H1 (cell line): ENCODE results near the gene YY1AP1. TPM values are rescaled to one million over a fixed set of nuclear protein-coding genes. Genes with fewer than 3 reads are reported as not detected.

Experiments
- CTCF ChIA-PET: fragments of 300-600 bp; sonication (Branson Sonifier 250); formaldehyde crosslinking; loops from one replicate; lab custom pipeline; 2021; ENCODE audit not compliant: partially characterized antibody; lab: Charles Lee
- POLR2A ChIA-PET: fragments of 300-600 bp; sonication (Branson Sonifier 250); formaldehyde crosslinking; loops from one replicate; lab custom pipeline; 2021; ENCODE audit warnings: inconsistent platforms; ENCODE audit not compliant: partially characterized antibody; lab: Charles Lee
- DNase-seq, 2 experiments: peaks; one replicate each; pipeline versions ENCODE4 v3.0.0 to v3.0.0-alpha.2; 2010 to 2022; ENCODE audit warnings: low spot score in 2 of 2, low read depth in 1 of 2, mixed read lengths in 1 of 2
- FAIRE-seq: peaks from 2 replicates; lab custom pipeline; 2011; peaks lifted over from hg19 to GRCh38; lab: Jason Lieb, UNC
- H2AFZ ChIP-seq: 2 replicates; pipeline ENCODE4 v1.8.1; 2012; ENCODE audit warnings: low read length, inconsistent platforms
- H2AK5ac ChIP-seq: 2 replicates; pipeline ENCODE4 v1.6.1; 2013; ENCODE audit warnings: low read depth, low read length
- H2BK120ac ChIP-seq: replicated peaks from 2 replicates; pipeline ENCODE3; 2013; ENCODE audit warnings: low read depth, low read length, inconsistent platforms
- H2BK12ac ChIP-seq: 2 replicates; pipeline ENCODE4 v1.6.1; 2013; ENCODE audit warnings: low read depth, low read length
- H2BK15ac ChIP-seq: 2 replicates; pipeline ENCODE4 v1.6.1; 2013; ENCODE audit warnings: low read length
- H2BK20ac ChIP-seq: 2 replicates; pipeline ENCODE4 v1.6.1; 2013; ENCODE audit warnings: low read length
- H2BK5ac ChIP-seq: 2 replicates; pipeline ENCODE4 v1.6.1; 2013; ENCODE audit warnings: low read depth, low read length
- H3K14ac ChIP-seq: 2 replicates; pipeline ENCODE4 v1.6.1; 2013; ENCODE audit warnings: inconsistent platforms; ENCODE audit not compliant: insufficient read length
- H3K18ac ChIP-seq: 2 replicates; pipeline ENCODE4 v1.6.1; 2013; ENCODE audit warnings: low read length; ENCODE audit errors: extremely low read depth
- H3K23ac ChIP-seq: 2 replicates; pipeline ENCODE4 v1.6.1; 2013; ENCODE audit warnings: inconsistent platforms; ENCODE audit not compliant: insufficient read length
- H3K23me2 ChIP-seq: 2 replicates; pipeline ENCODE4 v1.6.1; 2013; ENCODE audit warnings: low read depth, low read length
- H3K27ac ChIP-seq: 2 replicates; pipeline ENCODE4 v1.6.1; 2011; ENCODE audit warnings: low read depth, low read length, inconsistent platforms
- H3K27me3 ChIP-seq, 4 experiments: replicated peaks in 1 of 4; 1 replicate in 1 of 4; 2 replicates in 3 of 4; pipeline versions ENCODE4 v1.6.1 to v1.8.1; 2011 to 2013; ENCODE audit warnings: low read length in 3 of 4, mild to moderate bottlenecking in 3 of 4, inconsistent platforms in 2 of 4, mixed read lengths in 2 of 4, moderate library complexity in 1 of 4; ENCODE audit not compliant: control insufficient read depth in 3 of 4, insufficient read depth in 3 of 4; ENCODE audit errors: extremely low read depth in 1 of 4
- H3K36me3 ChIP-seq, 4 experiments: 2 replicates each; pipeline versions ENCODE4 v1.6.1 to v1.8.1; 2011 to 2013; ENCODE audit warnings: mild to moderate bottlenecking in 4 of 4, low read length in 3 of 4, moderate library complexity in 2 of 4, control low read depth in 1 of 4, inconsistent platforms in 1 of 4; ENCODE audit not compliant: insufficient read depth in 4 of 4, control insufficient read depth in 2 of 4
- H3K4ac ChIP-seq: replicated peaks from 2 replicates; pipeline ENCODE3; 2013; ENCODE audit warnings: low read length, low read depth, mixed read lengths, inconsistent platforms; ENCODE audit not compliant: insufficient read length
- H3K4me1 ChIP-seq, 4 experiments: replicated peaks in 1 of 4; 1 replicate in 1 of 4; 2 replicates in 3 of 4; pipeline versions ENCODE4 v1.6.1 to v1.8.1; 2011 to 2013; ENCODE audit warnings: low read length in 3 of 4, inconsistent platforms in 2 of 4, mixed read lengths in 1 of 4; ENCODE audit not compliant: insufficient read depth in 4 of 4, control insufficient read depth in 3 of 4
- H3K4me2 ChIP-seq, 2 experiments: 2 replicates each; pipeline versions ENCODE4 v1.6.1 to v1.8.1; 2011 to 2013; ENCODE audit warnings: low read depth in 2 of 2, low read length in 2 of 2, control low read depth in 1 of 2, inconsistent platforms in 1 of 2, mild to moderate bottlenecking in 1 of 2; ENCODE audit not compliant: insufficient read depth in 1 of 2
- H3K4me3 ChIP-seq, 4 experiments: fragments of 200-600, 300-600 bp in 1 of 4; sonication (generic), shearing (Covaris generic), sonication (Bioruptor Twin) in 1 of 4; 2 replicates each; pipeline versions ENCODE4 v1.5.1 to v1.8.1; 2011 to 2016; ENCODE audit warnings: low read length in 4 of 4, low read depth in 3 of 4, control low read depth in 2 of 4, inconsistent platforms in 2 of 4, mild to moderate bottlenecking in 2 of 4, mixed read lengths in 1 of 4, moderate library complexity in 1 of 4; ENCODE audit not compliant: insufficient read depth in 2 of 4; ENCODE audit errors: extremely low read depth in 1 of 4
- H3K56ac ChIP-seq: replicated peaks from 2 replicates; pipeline ENCODE3; 2013; ENCODE audit warnings: low read depth, mild to moderate bottlenecking, mixed read lengths, low read length, inconsistent platforms; ENCODE audit not compliant: insufficient read length
- H3K79me1 ChIP-seq: 2 replicates; pipeline ENCODE4 v1.6.1; 2013; ENCODE audit warnings: low read depth, low read length, control low read depth
- H3K79me2 ChIP-seq, 2 experiments: 2 replicates each; pipeline versions ENCODE4 v1.6.1 to v1.8.1; 2012 to 2013; ENCODE audit warnings: low read length in 2 of 2, mild to moderate bottlenecking in 2 of 2, inconsistent platforms in 1 of 2; ENCODE audit not compliant: insufficient read depth in 2 of 2, control insufficient read depth in 1 of 2
- H3K9ac ChIP-seq, 4 experiments: replicated peaks in 1 of 4; 1 replicate in 1 of 4; 2 replicates in 3 of 4; pipeline versions ENCODE4 v1.6.1 to v1.8.1; 2011 to 2013; ENCODE audit warnings: low read depth in 3 of 4, low read length in 3 of 4, control low read depth in 2 of 4, mild to moderate bottlenecking in 2 of 4, moderate library complexity in 2 of 4, inconsistent platforms in 1 of 4; ENCODE audit errors: extremely low read depth in 1 of 4
- H3K9me3 ChIP-seq, 2 experiments: 2 replicates each; pipeline versions ENCODE4 v1.6.1 to v1.8.1; 2012 to 2013; ENCODE audit warnings: mild to moderate bottlenecking in 2 of 2, moderate library complexity in 2 of 2, control low read depth in 1 of 2, inconsistent platforms in 1 of 2, low read depth in 1 of 2, low read length in 1 of 2, mixed read lengths in 1 of 2; ENCODE audit not compliant: insufficient read depth in 2 of 2
- H4K20me1 ChIP-seq, 2 experiments: replicated peaks in 1 of 2; 2 replicates each; pipeline versions ENCODE3 to v1.8.1; 2011 to 2013; ENCODE audit warnings: inconsistent platforms in 2 of 2, low read length in 2 of 2, mild to moderate bottlenecking in 1 of 2; ENCODE audit not compliant: insufficient read depth in 2 of 2, control insufficient read depth in 1 of 2
- H4K5ac ChIP-seq: 2 replicates; pipeline ENCODE4 v1.6.1; 2013; ENCODE audit warnings: low read length, low read depth, mixed read lengths, inconsistent platforms; ENCODE audit not compliant: insufficient read length
- H4K8ac ChIP-seq: 2 replicates; pipeline ENCODE4 v1.8.0; 2013; ENCODE audit warnings: mild to moderate bottlenecking, moderate library complexity, low read length, inconsistent platforms; ENCODE audit not compliant: insufficient read depth; ENCODE audit errors: extremely low read depth
- H4K91ac ChIP-seq: replicated peaks from 2 replicates; pipeline ENCODE3; 2013; ENCODE audit warnings: low read length, mixed read lengths, inconsistent platforms; ENCODE audit not compliant: insufficient read length
- GABPA ChIP-seq: IDR thresholded peaks from 2 replicates; pipeline ENCODE4 v1.6.1; 2011; ENCODE audit warnings: mild to moderate bottlenecking, low read length, moderate library complexity, borderline replicate concordance; ENCODE audit not compliant: insufficient read depth
- HDAC2 ChIP-seq, 2 experiments: fragments of 300-600 bp in 1 of 2; sonication (generic) in 1 of 2; IDR thresholded peaks; 2 replicates each; pipeline ENCODE4 v1.6.1; 2011 to 2012; ENCODE audit warnings: low read depth in 2 of 2, low read length in 2 of 2, mild to moderate bottlenecking in 2 of 2, moderate library complexity in 2 of 2, borderline replicate concordance in 1 of 2, inconsistent platforms in 1 of 2
- KDM4A ChIP-seq: IDR thresholded peaks from one replicate; pipeline ENCODE4 v1.7.1; 2012; ENCODE audit warnings: low read depth, mild to moderate bottlenecking, moderate library complexity, low read length, inconsistent platforms; ENCODE audit not compliant: severe bottlenecking
- NRF1 ChIP-seq: IDR thresholded peaks from 2 replicates; pipeline ENCODE4 v1.6.1; 2011; ENCODE audit warnings: mild to moderate bottlenecking, low read depth, low read length, improper control_type of control experiment
- POU5F1 ChIP-seq: IDR thresholded peaks from 2 replicates; pipeline ENCODE4 v1.6.1; 2011; ENCODE audit warnings: low read depth, mild to moderate bottlenecking, low read length, moderate library complexity
- RAD21 ChIP-seq, 2 experiments: IDR thresholded peaks in 1 of 2; conservative IDR thresholded peaks in 1 of 2; 2 replicates each; pipeline ENCODE4 v1.6.1; 2011; ENCODE audit warnings: low read depth in 2 of 2, low read length in 2 of 2, improper control_type of control experiment in 1 of 2, inconsistent platforms in 1 of 2, mild to moderate bottlenecking in 1 of 2, moderate library complexity in 1 of 2
- SIN3A ChIP-seq, 2 experiments: IDR thresholded peaks in 1 of 2; conservative IDR thresholded peaks in 1 of 2; 2 replicates each; pipeline ENCODE4 v1.6.1; 2011 to 2012; ENCODE audit warnings: low read length in 2 of 2, improper control_type of control experiment in 1 of 2, low read depth in 1 of 2, mild to moderate bottlenecking in 1 of 2
- SIRT6 ChIP-seq: IDR thresholded peaks from one replicate; pipeline ENCODE4 v1.7.1; 2012; ENCODE audit warnings: low read length, inconsistent platforms
- SRF ChIP-seq: IDR thresholded peaks from 2 replicates; pipeline ENCODE4 v1.6.1; 2011; ENCODE audit warnings: mild to moderate bottlenecking, low read depth, low read length, moderate library complexity
- WGBS, 2 experiments: shearing (Covaris generic) in 1 of 2; methylation state at CpG; one replicate each; pipeline versions ENCODE4 v1.1.6 to v1.1.7; 2013 to 2015; ENCODE audit warnings: low lambda C conversion rate in 2 of 2, mixed read lengths in 2 of 2, inconsistent platforms in 1 of 2, low coverage in 1 of 2, missing lambda C conversion rate in 1 of 2; ENCODE audit not compliant: insufficient replicate concordance in 2 of 2, insufficient coverage in 1 of 2, insufficient read length in 1 of 2; ENCODE audit errors: extremely low coverage in 1 of 2, missing lambda C conversion rate in 1 of 2; 5-methylcytosine and 5-hydroxymethylcytosine counted together
- polyA plus RNA-seq, 7 experiments: library from polyadenylated mRNA; depleted of rRNA in 3 of 7; stranded (reverse) in 5 of 7; unstranded in 2 of 7; fragments of >200 nt in 5 of 7; fragments of 200-250 nt in 2 of 7; gene quantifications; 1 replicate in 5 of 7; 2 replicates in 1 of 7; 4 replicates in 1 of 7; pipeline versions ENCODE4 v1.2.1 to v1.2.3, GENCODE V29; 2011 to 2013; ENCODE audit warnings: missing spikeins in 2 of 7, mixed read lengths in 2 of 7
- total RNA-seq: library from RNA; stranded (reverse); fragmentation: NEBNext Ultra II Directional; extraction: Animal tissue kit (Norgen Biotek cat#: 25700); gene quantifications from 2 replicates; pipeline ENCODE4 v1.2.1, GENCODE V29; 2021
- TF ChIP-seq, protein P1 (sequence below): IDR thresholded peaks from 2 replicates; pipeline ENCODE4 v1.6.1; 2012; ENCODE audit warnings: inconsistent platforms

Gene YY1AP1
- total and polyA plus RNA-seq, 2 of the 8 experiments (the other 6 are each of a cell fraction or from before 2014, with no cell fraction given), result 44.2 to 48.6 TPM

DNA sequence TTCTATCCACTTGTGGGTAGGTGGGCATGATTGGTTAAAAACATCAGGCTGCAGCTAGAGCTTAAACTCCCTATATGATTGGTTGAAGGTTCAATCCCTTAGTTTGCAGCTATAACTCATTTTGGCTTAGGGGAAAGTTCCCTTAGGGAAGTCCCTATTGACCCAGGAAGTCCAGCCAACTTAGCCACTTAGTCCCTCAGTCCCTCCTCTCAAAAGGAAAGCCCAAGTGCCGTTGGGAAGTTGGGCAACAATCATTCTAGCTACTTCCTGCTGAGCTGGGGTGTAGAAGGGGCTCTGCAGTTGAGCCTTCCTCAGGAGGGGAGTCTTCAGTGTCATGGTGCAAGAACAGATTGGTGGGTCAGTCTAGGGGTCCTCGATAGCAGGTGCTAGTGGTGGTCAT lies 66.4 kb downstream of the YY1AP1 start:
- FAIRE-seq, result no peak
- CTCF ChIA-PET, result interaction anchor here (1.0 to 1.1 kb wide), 3 partner anchors 15 to 371 kb away, joined by 3 to 4 read pairs (median 3); no protein-coding TSS in a partner anchor
- POLR2A ChIA-PET, result interaction anchor here (0.7 kb wide), 1 partner anchor 12 kb away, joined by 3 read pairs; the partner anchor contains the start of gene MSTO1
- Histone ChIP-seq H2BK20ac (no peak overlapping the region), H4K8ac (no peak overlapping the region), H4K5ac (no peak overlapping the region), H2AFZ (no peak overlapping the region), H4K20me1 (no peaks in the 10 kb centered on the region), H2BK15ac (no peak overlapping the region), H3K79me2 (no peaks in the 10 kb centered on the region), H3K4me1 (peaks cover 0 to 4% (median 0%) of the 10 kb centered on the region in 4 experiments; a peak in 1 of 7 replicates), H3K23me2 (no peaks in the 10 kb centered on the region), H3K9ac (no peak overlapping the region), H3K14ac (no peak overlapping the region), H3K4me2 (no peak overlapping the region), H2BK120ac (no peak overlapping the region), H3K27me3 (no peaks in the 10 kb centered on the region), H3K4ac (no peak overlapping the region), H3K56ac (no peak overlapping the region), H3K4me3 (no peak overlapping the region), H3K27ac (no peak overlapping the region), H3K79me1 (no peaks in the 10 kb centered on the region), H2BK12ac (no peak overlapping the region), H3K36me3 (no peaks in the 10 kb centered on the region), H4K91ac (no peak overlapping the region), H3K23ac (no peak overlapping the region), H2BK5ac (no peak overlapping the region), H3K9me3 (peaks cover 5 to 8% of the 10 kb centered on the region in 2 experiments; a peak in 2 of 4 replicates), H2AK5ac (no peak overlapping the region), H3K18ac (no peak overlapping the region)
- DNase-seq, result no peak
- 100% methylated on average over 2 of the region's 2 CpGs; no CpG with 5 or more reads in 1 of the 2 experiments for WGBS, 2 experiments
- TF ChIP-seq SRF, result no peak
- TF ChIP-seq, protein P1, sequence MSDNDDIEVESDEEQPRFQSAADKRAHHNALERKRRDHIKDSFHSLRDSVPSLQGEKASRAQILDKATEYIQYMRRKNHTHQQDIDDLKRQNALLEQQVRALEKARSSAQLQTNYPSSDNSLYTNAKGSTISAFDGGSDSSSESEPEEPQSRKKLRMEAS, result no peak
- no peak for TF ChIP-seq HDAC2 (IDR thresholded peaks at IDR 0.05; ENCODE audit: borderline replicate concordance in 1 of 2, low read depth in 2 of 2, low read length in 2 of 2)
- TF ChIP-seq RAD21 (IDR thresholded peaks at IDR 0.05 in 1 of 2, conservative IDR thresholded peaks at IDR 0.05 in 1 of 2; ENCODE audit: low read depth in 2 of 2, low read length in 2 of 2), result no peak
- TF ChIP-seq KDM4A, result no peak
- TF ChIP-seq NRF1, result no peak
- TF ChIP-seq SIRT6, result no peak
- no peak for TF ChIP-seq GABPA
- no peak for TF ChIP-seq SIN3A (conservative IDR thresholded peaks at IDR 0.05 in 1 of 2, IDR thresholded peaks at IDR 0.05 in 1 of 2; ENCODE audit: low read depth in 1 of 2, low read length in 2 of 2)
- no peak for TF ChIP-seq POU5F1
